Sigmoid colon (tissue), 4 donors: ENCODE data around the gene COBLL1.

ENCODE experiments used
- CTCF ChIP-seq, 4 experiments: fragments of 450-650 bp in 3 of 4; fragments of 200-600 bp in 1 of 4; IDR thresholded peaks; one replicate each; pipeline ENCODE4 v1.5.1; 2016 to 2019; ENCODE audit warnings: antibody characterized with exemption in 4 of 4, mild to moderate bottlenecking in 3 of 4, moderate library complexity in 2 of 4
- EP300 ChIP-seq, 4 donors: sonication (generic); formaldehyde crosslinking; IDR thresholded peaks; one replicate each; pipeline ENCODE4 v1.6.1; 2017; ENCODE audit warnings: antibody characterized with exemption in 4 of 4

GRCh38 chr2:164757934-164758695, 83.5 kb downstream of the COBLL1 start:
- no peak for TF ChIP-seq EP300 (IDR thresholded peaks at IDR 0.05)
- no peak for TF ChIP-seq CTCF (IDR thresholded peaks at IDR 0.05)
